Thyroid gland (tissue), 4 donors: Measurements from ENCODE around the gene ACP4.

ENCODE experiments used
- CTCF ChIP-seq, 6 experiments: fragments of 200-600 bp in 3 of 6; fragments of 450-650 bp in 3 of 6; sonication (generic) in 3 of 6; IDR thresholded peaks; one replicate each; pipeline ENCODE4 v1.5.1; 2016 to 2019; ENCODE audit warnings: antibody characterized with exemption in 6 of 6, mild to moderate bottlenecking in 2 of 6, inconsistent platforms in 1 of 6, moderate library complexity in 1 of 6
- POLR2A ChIP-seq, 2 donors: fragments of 450-650 bp; IDR thresholded peaks; one replicate each; pipeline ENCODE4 v1.6.1; 2017; ENCODE audit warnings: antibody characterized with exemption in 2 of 2, mild to moderate bottlenecking in 2 of 2, moderate library complexity in 1 of 2

- TF ChIP-seq CTCF (IDR thresholded peaks at IDR 0.05) (no peak), POLR2A (IDR thresholded peaks at IDR 0.05) (no peak)
These were observed 2.3 kb downstream of the ACP4 start for GRCh38 chr19:50792272-50793250.
